ENCODE measurements around the gene SLK. TPM values are rescaled to one million over a fixed set of nuclear protein-coding genes. Genes with fewer than 3 reads are reported as not detected.

SLK gene
- total RNA-seq, 1 donor from 2014 or later = 27.5 TPM

DNA sequence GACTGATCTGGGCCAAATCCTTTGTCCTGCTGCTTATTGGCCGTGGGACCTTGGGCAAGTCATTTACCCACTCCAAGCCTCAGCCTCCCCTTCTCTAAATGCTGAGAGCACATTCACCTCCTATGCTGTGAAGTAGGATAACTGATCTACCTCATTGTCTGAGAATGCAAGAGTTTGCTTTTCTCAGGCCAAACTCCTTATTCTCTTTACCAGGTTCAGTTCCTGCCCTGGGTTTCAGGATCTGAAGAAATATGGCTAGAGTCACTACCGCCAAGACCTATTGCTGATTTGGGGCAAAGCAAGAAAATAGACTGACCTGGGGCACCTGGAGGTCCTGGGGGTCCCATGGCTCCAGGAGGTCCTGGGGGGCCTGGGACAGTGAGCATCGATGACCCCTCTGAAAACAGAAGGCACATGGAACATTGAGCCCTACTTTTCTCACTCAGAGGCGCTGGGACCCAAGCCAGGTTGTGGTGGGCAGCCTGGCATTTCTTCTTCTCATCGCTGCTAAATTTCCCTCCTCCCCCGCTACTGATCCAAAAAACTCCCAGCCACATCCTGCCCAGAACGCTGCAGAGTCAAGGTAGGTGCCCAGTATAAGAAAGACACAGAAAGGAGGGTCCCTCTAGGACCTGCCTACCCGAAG lies 76.4 kb downstream of the SLK start:
- Histone ChIP-seq H3K27me3 (ENCODE audit: insufficient read depth, low read length) (peaks cover 2% of the 10 kb centered on the region), H4K20me1 (ENCODE audit: insufficient read depth, low read length) (no peaks in the 10 kb centered on the region), H3K4me2 (ENCODE audit: low read length) (no peak overlapping the region), H3K9ac (ENCODE audit: low read length) (no peak overlapping the region), H2AFZ (ENCODE audit: low read depth, low read length) (no peak overlapping the region), H3K9me3 (ENCODE audit: insufficient read depth, low read depth, low read length) (no peaks in the 10 kb centered on the region), H3K27ac (ENCODE audit: low read depth, low read length) (no peak overlapping the region), H3K4me3 (ENCODE audit: insufficient read depth, low read depth, low read length) (no peak overlapping the region), H3K36me3 (ENCODE audit: insufficient read depth, low read length) (no peaks in the 10 kb centered on the region), H3K79me2 (ENCODE audit: insufficient read depth, low read length) (no peaks in the 10 kb centered on the region), H3K4me1 (ENCODE audit: insufficient read depth, low read length) (no peaks in the 10 kb centered on the region)
- H3K9me3 Mint-ChIP-seq (ENCODE audit: unreplicated experiment) = peaks cover 2% of the 10 kb centered on the region
- peaks cover 14% of the 10 kb centered on the region for H3K27me3 Mint-ChIP-seq (ENCODE audit: low read depth, unreplicated experiment)
- H3K4me3 Mint-ChIP-seq (ENCODE audit: unreplicated experiment) = no peak overlapping the region
- peaks cover 1% of the 10 kb centered on the region for H3K4me1 Mint-ChIP-seq (ENCODE audit: low read depth, unreplicated experiment)
- peaks cover 4% of the 10 kb centered on the region for H3K36me3 Mint-ChIP-seq (ENCODE audit: low read depth, unreplicated experiment)
- TF ChIP-seq EZH2 (IDR thresholded peaks at IDR 0.05; ENCODE audit: insufficient read depth, low read length) (no peak), CTCF (IDR thresholded peaks at IDR 0.05; ENCODE audit: insufficient read depth, low read depth, low read length) (no peak)
- H3K27ac Mint-ChIP-seq (ENCODE audit: unreplicated experiment) = no peak overlapping the region
- DNase-seq (ENCODE audit: low read depth) = peak; percentile 22
- FAIRE-seq = no peak

DNA sequence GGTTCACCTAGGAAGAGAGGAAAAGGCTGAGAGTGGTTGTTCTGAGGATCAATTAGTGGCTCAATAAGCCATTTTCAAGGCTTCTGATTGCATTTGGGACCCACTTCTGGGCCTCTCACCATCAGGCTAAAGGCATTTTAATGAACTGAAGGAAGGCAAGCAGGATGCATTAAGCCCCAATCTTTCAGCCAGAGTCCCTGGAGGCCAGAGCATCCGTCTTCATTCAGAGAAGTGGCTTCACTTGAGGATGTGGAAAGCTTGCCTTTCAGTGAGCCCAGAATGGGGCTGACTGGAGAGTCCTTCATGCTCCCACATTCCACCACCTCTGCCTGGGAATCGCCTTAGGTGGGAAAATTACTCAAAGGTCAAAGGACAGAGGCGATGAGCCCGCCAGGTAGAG lies 76.9 kb downstream of the SLK start:
- Histone ChIP-seq H2AFZ (ENCODE audit: low read depth, low read length) (no peak overlapping the region), H3K4me1 (ENCODE audit: insufficient read depth, low read length) (no peaks in the 10 kb centered on the region), H3K79me2 (ENCODE audit: insufficient read depth, low read length) (no peaks in the 10 kb centered on the region), H3K9ac (ENCODE audit: low read length) (no peak overlapping the region), H3K4me2 (ENCODE audit: low read length) (no peak overlapping the region), H3K27ac (ENCODE audit: low read depth, low read length) (no peak overlapping the region), H3K27me3 (ENCODE audit: insufficient read depth, low read length) (peaks cover 2% of the 10 kb centered on the region), H3K9me3 (ENCODE audit: insufficient read depth, low read depth, low read length) (no peaks in the 10 kb centered on the region), H3K36me3 (ENCODE audit: insufficient read depth, low read length) (no peaks in the 10 kb centered on the region), H3K4me3 (ENCODE audit: insufficient read depth, low read depth, low read length) (no peak overlapping the region), H4K20me1 (ENCODE audit: insufficient read depth, low read length) (no peaks in the 10 kb centered on the region)
- DNase-seq (ENCODE audit: low read depth) (no peak), FAIRE-seq (no peak)
- H3K4me3 Mint-ChIP-seq (ENCODE audit: unreplicated experiment) = no peak overlapping the region
- H3K9me3 Mint-ChIP-seq (ENCODE audit: unreplicated experiment) = peaks cover 2% of the 10 kb centered on the region
- H3K4me1 Mint-ChIP-seq (ENCODE audit: low read depth, unreplicated experiment) = peaks cover 1% of the 10 kb centered on the region
- peaks cover 14% of the 10 kb centered on the region for H3K27me3 Mint-ChIP-seq (ENCODE audit: low read depth, unreplicated experiment)
- peaks cover 4% of the 10 kb centered on the region for H3K36me3 Mint-ChIP-seq (ENCODE audit: low read depth, unreplicated experiment)
- TF ChIP-seq EZH2 (IDR thresholded peaks at IDR 0.05; ENCODE audit: insufficient read depth, low read length) = no peak
- TF ChIP-seq CTCF (IDR thresholded peaks at IDR 0.05; ENCODE audit: insufficient read depth, low read depth, low read length) = no peak
- no peak overlapping the region for H3K27ac Mint-ChIP-seq (ENCODE audit: unreplicated experiment)
